HG03103 (cell line): ENCODE measurements around the gene ARAP2.

Experiments
- ATAC-seq: cut with Tn5 transposase; IDR thresholded peaks from one replicate; pipeline ENCODE4 v1.9.1; 2021; ENCODE audit warnings: low read depth; ENCODE audit not compliant: unreplicated experiment

The ARAP2 gene

GRCh38 chr4:36138220-36138619 is 106.1 kb downstream of the ARAP2 start:
- ATAC-seq, result no peak

- no peak for ATAC-seq
Observed at GRCh38 chr4:36137336-36137735, 107.0 kb downstream of the ARAP2 start.

- no peak for ATAC-seq
Observed at GRCh38 chr4:36133658-36134057, 110.7 kb downstream of the ARAP2 start.

- ATAC-seq, result no peak
Observed at GRCh38 chr4:36133086-36133485, 111.2 kb downstream of the ARAP2 start.

- no peak for ATAC-seq
Observed at GRCh38 chr4:36130641-36131040, 113.7 kb downstream of the ARAP2 start.

GRCh38 chr4:36128689-36129088 is 115.6 kb downstream of the ARAP2 start:
- ATAC-seq, result no peak

GRCh38 chr4:36123906-36124305 is 120.4 kb downstream of the ARAP2 start:
- ATAC-seq, result no peak

GRCh38 chr4:36115312-36115711 is 129.0 kb downstream of the ARAP2 start:
- ATAC-seq, result no peak

- no peak for ATAC-seq
Observed at GRCh38 chr4:36111172-36111571, 133.1 kb downstream of the ARAP2 start.

- ATAC-seq, result no peak
Observed at GRCh38 chr4:36099509-36099908, 144.8 kb downstream of the ARAP2 start.

GRCh38 chr4:36094995-36095394 is 149.3 kb downstream of the ARAP2 start:
- no peak for ATAC-seq

GRCh38 chr4:36091997-36092396 is 152.3 kb downstream of the ARAP2 start:
- ATAC-seq, result no peak

- ATAC-seq, result no peak
Observed at GRCh38 chr4:36088542-36088941, 155.8 kb downstream of the ARAP2 start.

- no peak for ATAC-seq
Observed at GRCh38 chr4:36086261-36086786, 158.0 kb downstream of the ARAP2 start.

GRCh38 chr4:36082817-36083216 is 161.5 kb downstream of the ARAP2 start:
- ATAC-seq, result no peak

GRCh38 chr4:36081185-36081584 is 163.1 kb downstream of the ARAP2 start:
- peak; percentile 94 for ATAC-seq

- ATAC-seq, result no peak
Observed at GRCh38 chr4:36079666-36080065, 164.6 kb downstream of the ARAP2 start.

- no peak for ATAC-seq
Observed at GRCh38 chr4:36078319-36078718, 166.0 kb downstream of the ARAP2 start.

- no peak for ATAC-seq
Observed at GRCh38 chr4:36072529-36072928, 171.8 kb downstream of the ARAP2 start.

GRCh38 chr4:36067116-36067515 is 177.2 kb downstream of the ARAP2 start:
- no peak for ATAC-seq

- ATAC-seq, result no peak
Observed at GRCh38 chr4:36065274-36065871, 178.9 kb downstream of the ARAP2 start.

- no peak for ATAC-seq
Observed at GRCh38 chr4:36064117-36064516, 180.2 kb downstream of the ARAP2 start.

GRCh38 chr4:36056136-36056535 is 188.2 kb downstream of the ARAP2 start:
- no peak for ATAC-seq
